Measurements from ENCODE around the gene PSTK. TPM values are rescaled to one million over a fixed set of nuclear protein-coding genes. Genes with fewer than 3 reads are reported as not detected.

PSTK gene
- total and polyA plus RNA-seq, 9 of the 15 experiments (the other 6 are each of a cell fraction or from before 2014, with no cell fraction given): 13.2 to 49.7 (median 18.9) TPM

- peak; percentile 99 for ATAC-seq
- 2% methylated on average over 31 of the region's 77 CpGs for WGBS (ENCODE audit: insufficient coverage, low coverage, missing lambda C conversion rate)
- ChIA-PET CTCF (ENCODE audit: low intra/inter-chr PET ratio) (no interaction called here), POLR2A (interaction anchor here (0.7 to 1.5 kb wide), 4 partner anchors 9 to 81 kb away, joined by 3 to 4 read pairs (median 3); partner anchors contain the start of gene PSTK)
- Histone ChIP-seq H2AFZ (ENCODE audit: low read depth, low read length) (peak within 1 kb of the TSS; percentile 93), H3K9me3 (replicated peaks; ENCODE audit: control insufficient read depth, insufficient read depth, low read depth, low read length) (no peaks in the 10 kb centered on the region), H3K9ac (ENCODE audit: insufficient read depth in 1 of 2, low read depth in 2 of 2, low read length in 2 of 2) (peak within 1 kb of the TSS; percentile 84 to 96), H3K4me1 (replicated peaks in 1 of 2; ENCODE audit: control insufficient read depth in 2 of 2, insufficient read depth in 2 of 2, low read length in 2 of 2) (peaks cover 4 to 11% of the 10 kb centered on the region in 2 experiments; a peak in 3 of 5 replicates), H3K4me3 (peak within 1 kb of the TSS; percentile 87), H3K79me2 (ENCODE audit: control insufficient read depth, insufficient read depth, low read length) (peaks cover 44% of the 10 kb centered on the region), H3K27ac (ENCODE audit: extremely low read depth, low read depth, low read length) (peak within 1 kb of the TSS; percentile 74), H3K27me3 (ENCODE audit: control insufficient read depth in 2 of 2, insufficient read depth in 2 of 2, low read length in 2 of 2) (no peaks in the 10 kb centered on the region), H3K4me2 (ENCODE audit: insufficient read depth, low read length) (peak within 1 kb of the TSS; percentile 79), H3K36me3 (ENCODE audit: control insufficient read depth, insufficient read depth, low read length) (peaks cover 22% of the 10 kb centered on the region; the same call in 1 of the 3 replicates), H4K20me1 (replicated peaks; ENCODE audit: control insufficient read depth, insufficient read depth, low read length) (no peaks in the 10 kb centered on the region), H3K9me1 (ENCODE audit: control insufficient read depth, insufficient read depth, low read length) (no peaks in the 10 kb centered on the region)
- BruUV-seq (replicated peaks): no TSS peak
- in situ Hi-C loops (cut with MboI): no loop called here
- DNase-seq (ENCODE audit: extremely low read depth in 1 of 4, low spot score in 3 of 4): peak; percentile 96
- intact Hi-C loops (cut with micrococcal nuclease): loop anchor here (5.0 kb wide), 1 partner anchor 77 kb away; the partner anchor contains the start of gene FAM24B
- FAIRE-seq: peak; percentile 92
- TF ChIP-seq ZSCAN29 (IDR thresholded peaks at IDR 0.05): peak; percentile 89
- TF ChIP-seq ZNF592 (IDR thresholded peaks at IDR 0.05): peak; percentile 93
- TF ChIP-seq ERF (CRISPR knock-in tag; IDR thresholded peaks at IDR 0.05): no peak
- peak; percentile 75 for TF ChIP-seq TAF9B (IDR thresholded peaks at IDR 0.05; ENCODE audit: partially characterized antibody)
- no peak for TF ChIP-seq E2F5 (CRISPR knock-in tag; IDR thresholded peaks at IDR 0.05)
- peak; percentile 55 for TF ChIP-seq ATF7 (IDR thresholded peaks at IDR 0.05)
- TF ChIP-seq TEAD1 (CRISPR knock-in tag; IDR thresholded peaks at IDR 0.05): no peak
- TF ChIP-seq NR2C1 (IDR thresholded peaks at IDR 0.05): no peak
- no peak; the same call in 1 of the 2 replicates for TF ChIP-seq NR2C1 (tag; IDR thresholded peaks at IDR 0.05)
- 0 out of 2 replicates have a peak, but pooled peaks have one; percentile 53 for TF ChIP-seq MTA3 (IDR thresholded peaks at IDR 0.05; ENCODE audit: borderline replicate concordance)
- 0 out of 2 replicates have a peak, but pooled peaks have one; percentile 63 for TF ChIP-seq FOXP1 (CRISPR knock-in tag; IDR thresholded peaks at IDR 0.05)
- TF ChIP-seq HDAC1 (IDR thresholded peaks at IDR 0.05): peak in 1 of 2 experiments; percentile 49; a peak in 1 of 4 replicates
- peak; percentile 39; the same call in 1 of the 2 replicates for TF ChIP-seq MXI1 (IDR thresholded peaks at IDR 0.05; ENCODE audit: low read depth, low read length)
- TF ChIP-seq KLF16 (IDR thresholded peaks at IDR 0.05): no peak
Measured at GRCh38 chr10:122953902-122954730, 26.1 kb upstream of the PSTK start, which contains the start of gene C10orf88. Gene C10orf88, minus strand, starts transcription at chr10:122954227. Its CDS starts 49 bp downstream, at chr10:122954178.

All from K562 (cell line).